Smooth muscle cell of bladder (primary cell): ENCODE measurements around the gene AKR1C2. TPM values are rescaled to one million over a fixed set of nuclear protein-coding genes. Genes with fewer than 3 reads are reported as not detected.

ENCODE experiments used
- total RNA-seq: library from RNA; depleted of rRNA; stranded (reverse); fragments of >200 nt; gene quantifications from 2 replicates; pipeline ENCODE4 v1.2.3, GENCODE V29; 2014

Gene AKR1C2
- total RNA-seq: 13.5 and 239 TPM in 2 replicates

DNA sequence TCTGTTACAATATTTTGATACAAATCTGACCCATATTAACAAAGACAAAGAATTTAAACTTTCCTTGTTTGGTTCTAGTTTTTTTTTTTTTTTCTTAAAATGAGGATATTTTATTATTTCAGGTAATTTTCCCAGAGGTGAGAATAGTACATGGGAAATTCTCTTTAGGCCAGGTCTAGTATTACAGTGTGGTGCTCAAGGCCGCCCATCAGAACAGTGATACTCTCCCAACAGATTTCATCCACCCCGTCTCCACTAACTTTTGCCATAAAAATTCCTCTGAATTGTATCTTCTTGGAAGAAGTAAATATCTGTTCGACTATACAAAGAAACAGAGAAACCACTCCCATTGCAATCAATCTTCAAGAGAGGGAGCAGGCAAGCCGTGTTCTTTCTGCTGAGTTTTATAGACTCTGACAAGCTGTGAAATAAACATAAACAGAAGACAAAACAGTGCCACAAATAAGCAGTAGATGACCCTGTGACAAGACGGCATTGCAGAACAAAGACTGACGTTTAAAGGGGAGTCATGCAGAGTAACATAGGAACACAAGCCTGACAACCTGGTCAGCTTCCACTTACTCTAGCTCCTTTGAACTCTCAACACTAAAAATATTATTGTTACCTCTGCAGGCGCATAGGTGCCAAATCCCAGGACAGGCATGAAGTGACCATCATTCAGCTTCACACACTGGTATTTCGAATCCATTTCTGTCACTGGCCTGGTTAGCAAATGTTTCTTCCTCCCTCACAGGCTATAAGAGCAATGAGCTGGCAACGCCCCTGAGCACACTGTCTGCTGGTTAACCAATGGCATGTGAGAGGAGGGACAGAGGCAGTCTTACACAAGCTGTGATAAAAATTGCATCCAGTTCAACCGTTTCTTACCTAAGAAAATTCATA is at the start of gene AKR1C2:
Gene AKR1C2 (minus strand): TSS at position 731 of the 903 bp plus-strand sequence. CDS start 22 bp downstream, at position 709.

GRCh38 chr10:4962876-4963814 is 40.5 kb downstream of the AKR1C2 start, which contains the start of gene AKR1C1:
Gene AKR1C1, plus strand, starts transcription at chr10:4963415. Its CDS starts 30 bp downstream, at chr10:4963445.

Other genes starting within 250 kb of the AKR1C2 start
- 6.5 and 13.9 TPM in 2 replicates for gene AKR1E2, start 177.7 kb downstream of the AKR1C2 start, total RNA-seq
- 218 and 321 TPM in 2 replicates for gene AKR1C1, start 40.4 kb downstream of the AKR1C2 start, total RNA-seq
- 48.4 and 82.3 TPM in 2 replicates for gene AKR1C3, start 90.6 kb upstream of the AKR1C2 start, total RNA-seq
- not detected in 2 replicates for gene AKR1C8, start 181.3 kb upstream of the AKR1C2 start, total RNA-seq
- gene AKR1C4, start 193.0 kb upstream of the AKR1C2 start, total RNA-seq: not detected in 2 replicates